Muscle of leg (tissue), 11 donors: ENCODE results near the gene HRH3. TPM values are rescaled to one million over a fixed set of nuclear protein-coding genes. Genes with fewer than 3 reads are reported as not detected.

Source experiments
- DNase-seq: peaks from one replicate; pipeline ENCODE4 v3.0.0; 2013
- H3K27ac ChIP-seq: one replicate; pipeline ENCODE4 v1.5.1; 2013; ENCODE audit warnings: mild to moderate bottlenecking, low read length, control low read depth
- H3K27me3 ChIP-seq: one replicate; pipeline ENCODE4 v1.6.1; 2013; ENCODE audit warnings: low read length; ENCODE audit not compliant: control insufficient read depth, insufficient read depth
- H3K36me3 ChIP-seq: one replicate; pipeline ENCODE4 v1.6.1; 2013; ENCODE audit warnings: low read length; ENCODE audit not compliant: control insufficient read depth, insufficient read depth
- H3K4me1 ChIP-seq: one replicate; pipeline ENCODE4 v1.6.1; 2013; ENCODE audit warnings: low read length; ENCODE audit not compliant: control insufficient read depth, insufficient read depth
- H3K4me3 ChIP-seq: one replicate; pipeline ENCODE4 v1.5.1; 2013; ENCODE audit warnings: low read length, control low read depth
- H3K9me3 ChIP-seq: replicated peaks from 2 replicates; pipeline ENCODE4 v1.6.1; 2013; ENCODE audit warnings: low read depth, low read length; ENCODE audit not compliant: control insufficient read depth
- WGBS: methylation state at CpG from one replicate; pipeline ENCODE4 v1.1.5; 2013; ENCODE audit warnings: missing lambda C conversion rate; ENCODE audit not compliant: insufficient coverage; 5-methylcytosine and 5-hydroxymethylcytosine counted together
- polyA plus RNA-seq, 8 donors: library from polyadenylated mRNA; unstranded; fragments of 120-200 nt; gene quantifications; one replicate each; pipeline versions ENCODE4 v1.2.1 to v1.2.3, GENCODE V29; 2013; ENCODE audit warnings: inconsistent platforms in 1 of 8, low replicate concordance in 1 of 8; ENCODE audit not compliant: insufficient read length in 8 of 8, insufficient read depth in 1 of 8
- total RNA-seq: library from RNA; stranded (reverse); fragments of 120-200 nt; gene quantifications from one replicate; pipeline ENCODE4 v1.2.4, GENCODE V29; 2013

Gene HRH3
- total and polyA plus RNA-seq, 9 donors: 0.09 to 1.3 (median 0.49) TPM

DNA sequence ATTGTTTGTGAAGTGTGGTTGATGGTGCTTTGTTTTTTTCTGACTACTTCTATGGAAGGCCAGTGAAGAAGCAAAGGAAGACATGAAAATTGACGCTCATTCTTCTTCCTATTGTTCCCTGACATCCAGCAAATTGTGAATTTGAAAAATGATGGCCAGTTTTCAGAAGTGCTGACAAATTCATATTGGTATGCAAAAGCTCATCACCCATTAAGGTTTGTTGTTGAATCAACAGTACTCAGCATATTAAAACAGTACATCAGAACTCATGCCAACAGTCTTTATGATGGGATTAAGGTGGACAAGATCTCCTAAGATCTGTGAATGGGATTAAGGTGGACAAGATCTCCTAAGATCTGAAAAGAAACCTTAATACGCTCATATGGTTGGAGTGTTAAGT, 38.3 kb downstream of the HRH3 start:
- Histone ChIP-seq H3K36me3 (peaks cover 8% of the 10 kb centered on the region), H3K27me3 (no peaks in the 10 kb centered on the region), H3K9me3 (no peaks in the 10 kb centered on the region), H3K4me1 (peaks cover 10% of the 10 kb centered on the region), H3K27ac (no peak overlapping the region), H3K4me3 (no peak overlapping the region)
- no peak for DNase-seq
- WGBS: no CpG with 5 or more reads among the region's 2 CpGs

GRCh38 chr20:62179162-62179504, 40.9 kb downstream of the HRH3 start:
- WGBS: 92% methylated on average over 14 of the region's 14 CpGs
- no peaks in the 10 kb centered on the region for H3K9me3 ChIP-seq
- no peak overlapping the region for H3K27ac ChIP-seq
- H3K4me3 ChIP-seq: no peak overlapping the region
- peaks cover 25% of the 10 kb centered on the region for H3K36me3 ChIP-seq
- H3K27me3 ChIP-seq: no peaks in the 10 kb centered on the region
- H3K4me1 ChIP-seq: peaks cover 9% of the 10 kb centered on the region
- DNase-seq: no peak

DNA sequence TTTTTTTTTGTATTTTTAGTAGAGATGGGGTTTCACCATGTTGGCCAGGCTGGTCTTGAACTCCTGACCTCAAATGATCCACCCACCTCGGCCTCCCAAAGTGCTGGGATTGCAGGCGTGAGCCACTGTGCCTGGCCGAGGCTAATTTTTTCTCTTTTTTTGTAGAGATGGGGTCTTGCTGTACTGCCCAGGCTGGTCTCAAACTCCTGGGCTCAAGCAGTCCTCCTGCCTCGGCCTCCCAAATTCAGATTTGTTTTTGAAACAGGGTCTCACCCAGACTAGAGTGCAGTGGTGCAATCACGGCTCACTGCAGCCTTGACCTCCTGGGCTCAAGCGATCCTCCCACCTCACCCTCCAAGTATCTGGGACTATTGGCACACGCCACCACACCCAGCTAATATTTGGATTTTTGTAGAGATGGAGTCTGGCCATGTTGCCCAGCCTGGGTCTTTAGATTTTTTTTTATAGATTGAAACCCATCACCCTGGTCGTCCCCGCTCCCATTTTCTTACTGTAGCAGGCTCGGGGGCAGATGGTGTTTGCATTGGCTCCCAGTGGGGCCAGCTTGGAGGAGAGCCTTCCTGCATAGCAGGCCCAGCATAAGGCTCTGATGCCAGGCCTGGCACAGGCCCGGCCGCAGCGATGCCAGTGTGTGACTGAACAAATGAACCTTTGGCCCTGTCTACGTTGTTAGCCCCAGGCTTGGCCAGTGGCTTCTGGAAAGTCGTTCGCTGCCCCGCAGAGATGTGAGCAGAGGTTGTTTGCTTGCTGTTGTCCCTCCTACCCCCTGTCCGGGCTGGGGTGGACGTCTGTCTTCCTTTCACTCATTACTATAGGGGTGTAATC, 41.5 kb downstream of the HRH3 start:
- Histone ChIP-seq H3K9me3 (no peaks in the 10 kb centered on the region), H3K36me3 (peaks cover 26% of the 10 kb centered on the region), H3K4me3 (no peak overlapping the region), H3K27me3 (no peaks in the 10 kb centered on the region), H3K27ac (no peak overlapping the region), H3K4me1 (peaks cover 3% of the 10 kb centered on the region)
- no peak for DNase-seq
- 94% methylated on average over 8 of the region's 19 CpGs for WGBS

DNA sequence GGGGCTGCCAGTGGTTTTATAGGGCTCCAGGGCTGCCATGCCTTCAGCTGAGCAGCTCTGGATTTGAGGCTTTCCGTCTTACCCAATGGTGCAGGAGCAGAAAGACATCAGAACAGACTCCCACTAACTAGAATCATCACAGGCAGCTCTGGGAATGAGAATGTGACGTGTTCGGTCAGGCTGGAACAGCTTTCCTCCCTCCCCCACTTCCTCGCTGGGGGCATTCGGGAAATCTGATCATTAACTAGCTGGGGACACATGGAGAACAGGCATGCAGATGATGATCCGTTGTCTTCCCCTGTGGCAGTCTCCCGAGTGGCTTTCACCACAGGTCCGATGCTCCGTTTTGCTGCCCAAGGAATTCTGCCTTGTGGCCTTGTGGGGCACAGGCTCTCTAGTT, 42.8 kb downstream of the HRH3 start:
- Histone ChIP-seq H3K27ac (no peak overlapping the region), H3K4me1 (no peaks in the 10 kb centered on the region), H3K9me3 (no peaks in the 10 kb centered on the region), H3K36me3 (peaks cover 34% of the 10 kb centered on the region), H3K4me3 (no peak overlapping the region), H3K27me3 (no peaks in the 10 kb centered on the region)
- no peak for DNase-seq
- 88% methylated on average over 5 of the region's 9 CpGs for WGBS

DNA sequence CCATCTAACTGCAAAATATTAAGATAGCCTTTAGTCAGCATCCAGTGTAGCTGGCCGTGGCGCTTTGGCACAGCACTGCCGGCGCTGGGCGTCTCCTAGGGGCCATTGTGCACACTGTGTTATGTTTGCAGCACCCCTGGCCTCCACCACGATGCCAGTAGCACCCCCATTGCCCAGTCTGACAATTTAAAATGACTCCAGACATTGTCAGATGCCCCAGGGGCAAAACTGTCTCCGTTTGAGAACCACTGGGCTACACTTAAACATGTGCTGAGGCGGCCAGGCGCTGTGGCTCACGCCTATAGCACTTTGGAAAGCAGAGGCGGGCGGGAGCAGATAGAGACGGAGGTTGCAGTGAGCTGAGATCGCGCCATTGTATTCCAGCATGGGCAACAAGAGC, 43.2 kb downstream of the HRH3 start:
- no peak for DNase-seq
- H3K27me3 ChIP-seq: no peaks in the 10 kb centered on the region
- 89% methylated on average over 15 of the region's 15 CpGs for WGBS
- H3K36me3 ChIP-seq: peaks cover 34% of the 10 kb centered on the region
- H3K9me3 ChIP-seq: no peaks in the 10 kb centered on the region
- no peak overlapping the region for H3K27ac ChIP-seq
- no peak overlapping the region for H3K4me3 ChIP-seq
- H3K4me1 ChIP-seq: no peaks in the 10 kb centered on the region

GRCh38 chr20:62175711-62176110, 44.4 kb downstream of the HRH3 start:
- Histone ChIP-seq H3K4me1 (no peaks in the 10 kb centered on the region), H3K36me3 (peaks cover 34% of the 10 kb centered on the region), H3K4me3 (no peak overlapping the region), H3K27ac (no peak overlapping the region), H3K9me3 (no peaks in the 10 kb centered on the region), H3K27me3 (no peaks in the 10 kb centered on the region)
- 97% methylated on average over 8 of the region's 10 CpGs for WGBS
- no peak for DNase-seq

DNA sequence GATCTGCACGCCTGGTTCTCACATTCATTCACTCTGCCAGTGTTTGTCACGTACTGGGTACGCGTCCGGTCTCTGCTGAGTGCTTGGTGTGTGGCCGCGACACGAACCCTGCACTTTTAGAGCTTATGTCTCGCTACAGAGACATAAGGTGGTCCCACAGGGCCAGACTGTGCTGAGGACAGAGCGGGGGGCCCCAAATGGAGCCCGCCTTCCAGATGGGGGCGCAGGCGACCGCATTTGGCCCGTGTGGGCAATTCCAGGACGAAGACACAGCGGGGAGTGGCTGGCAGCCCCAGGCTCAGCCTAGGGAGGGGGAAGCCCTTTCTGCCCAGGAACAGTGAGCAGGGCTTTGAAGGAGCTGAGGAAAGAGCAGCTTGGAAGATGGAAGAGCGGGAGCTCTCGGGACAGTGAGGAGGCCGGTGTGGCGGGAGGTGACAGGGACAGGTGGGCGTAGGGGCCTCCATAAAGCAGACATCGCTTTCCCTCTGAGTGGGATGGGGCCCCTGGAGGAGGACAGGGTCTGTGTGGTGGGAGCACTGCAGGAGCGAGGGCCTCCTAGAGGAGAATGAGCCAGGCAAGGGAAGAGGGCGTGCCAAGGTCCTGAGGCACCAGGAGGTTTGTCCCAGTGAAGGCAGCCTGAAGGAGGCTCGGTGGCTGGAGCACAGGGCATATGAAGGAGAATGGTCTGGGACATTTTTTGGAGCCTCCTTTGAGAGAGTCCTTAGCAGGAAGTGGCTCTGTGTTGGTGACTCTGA, 45.0 kb downstream of the HRH3 start:
- WGBS: 94% methylated on average over 23 of the region's 26 CpGs
- Histone ChIP-seq H3K4me1 (no peaks in the 10 kb centered on the region), H3K36me3 (peaks cover 34% of the 10 kb centered on the region), H3K9me3 (no peaks in the 10 kb centered on the region), H3K27ac (no peak overlapping the region), H3K27me3 (no peaks in the 10 kb centered on the region), H3K4me3 (no peak overlapping the region)
- DNase-seq: no peak

GRCh38 chr20:62174021-62174804, 45.9 kb downstream of the HRH3 start:
- DNase-seq: no peak
- WGBS: 90% methylated on average over 27 of the region's 28 CpGs
- peaks cover 32% of the 10 kb centered on the region for H3K36me3 ChIP-seq
- H3K4me3 ChIP-seq: no peak overlapping the region
- no peaks in the 10 kb centered on the region for H3K27me3 ChIP-seq
- H3K9me3 ChIP-seq: no peaks in the 10 kb centered on the region
- no peaks in the 10 kb centered on the region for H3K4me1 ChIP-seq
- no peak overlapping the region for H3K27ac ChIP-seq

GRCh38 chr20:62172666-62173065, 47.4 kb downstream of the HRH3 start:
- DNase-seq: no peak
- peaks cover 37% of the 10 kb centered on the region for H3K36me3 ChIP-seq
- no peaks in the 10 kb centered on the region for H3K9me3 ChIP-seq
- 96% methylated on average over 16 of the region's 18 CpGs for WGBS
- H3K4me3 ChIP-seq: no peak overlapping the region
- H3K27me3 ChIP-seq: no peaks in the 10 kb centered on the region
- no peaks in the 10 kb centered on the region for H3K4me1 ChIP-seq
- H3K27ac ChIP-seq: no peak overlapping the region

DNA sequence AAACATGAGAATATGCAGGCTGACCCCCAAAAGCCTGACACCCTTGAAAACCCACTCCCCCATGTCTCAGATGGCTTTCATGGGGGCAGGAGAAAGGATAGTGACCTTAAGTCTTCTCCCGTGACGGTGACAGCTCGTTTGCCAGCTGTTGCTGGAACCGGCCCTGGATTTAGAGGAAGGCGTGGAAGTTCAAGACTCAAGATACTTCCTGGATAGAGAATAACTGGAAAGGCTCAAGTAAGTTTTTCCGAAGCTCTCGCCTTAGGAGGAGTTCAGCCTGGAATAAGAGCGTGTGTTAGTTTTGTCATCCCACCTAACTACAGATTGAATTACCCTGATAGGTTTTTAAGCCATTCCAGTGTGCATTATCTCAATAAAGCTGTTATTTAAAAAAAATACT, 48.8 kb downstream of the HRH3 start:
- DNase-seq: peak; percentile 46
- Histone ChIP-seq H3K27ac (no peak overlapping the region), H3K4me1 (no peaks in the 10 kb centered on the region), H3K9me3 (no peaks in the 10 kb centered on the region), H3K27me3 (no peaks in the 10 kb centered on the region), H3K36me3 (peaks cover 42% of the 10 kb centered on the region), H3K4me3 (no peak overlapping the region)
- WGBS: 40% methylated on average over 3 of the region's 8 CpGs
